ACC112 (cell line): Measurements from ENCODE around the gene NOC4L.

Source experiments
- H2AFZ ChIP-seq: fragments of 200-600 bp; sonication (generic); one replicate; pipeline ENCODE4 v1.6.0; 2017; ENCODE audit warnings: antibody characterized with exemption, low read length; ENCODE audit not compliant: unreplicated experiment
- H3K27ac ChIP-seq: fragments of 200-600 bp; sonication (generic); 2 replicates; pipeline ENCODE4 v1.5.1; 2014; ENCODE audit warnings: low read depth, mild to moderate bottlenecking, antibody characterized with exemption, low read length, moderate library complexity
- H3K27me3 ChIP-seq: fragments of 200-600 bp; sonication (generic); 2 replicates; pipeline ENCODE4 v1.6.1; 2014; ENCODE audit warnings: mild to moderate bottlenecking, antibody characterized with exemption, low read length, moderate library complexity, mixed read lengths; ENCODE audit not compliant: insufficient read depth
- H3K36me3 ChIP-seq: fragments of 200-600 bp; sonication (generic); 2 replicates; pipeline ENCODE4 v1.6.1; 2016; ENCODE audit warnings: mild to moderate bottlenecking, antibody characterized with exemption, low read length, moderate library complexity, mixed read lengths; ENCODE audit not compliant: insufficient read depth
- H3K4me1 ChIP-seq: fragments of 200-600 bp; sonication (generic); one replicate; pipeline ENCODE4 v1.6.1; 2016; ENCODE audit warnings: low read length, mixed read lengths; ENCODE audit not compliant: insufficient read depth, unreplicated experiment, control insufficient read depth
- H3K4me3 ChIP-seq: fragments of 200-600 bp; sonication (generic); 2 replicates; pipeline ENCODE4 v1.5.1; 2014; ENCODE audit warnings: mild to moderate bottlenecking, low read depth, low read length
- H3K79me2 ChIP-seq: fragments of 200-600 bp; sonication (generic); one replicate; pipeline ENCODE4 v1.6.0; 2016; ENCODE audit warnings: low read length; ENCODE audit not compliant: control insufficient read depth, unreplicated experiment, insufficient read depth

NOC4L gene

GRCh38 chr12:132157733-132158409 lies 13.6 kb downstream of the NOC4L start:
- no peak overlapping the region for H3K27ac ChIP-seq
- H3K79me2 ChIP-seq, result no peaks in the 10 kb centered on the region
- no peaks in the 10 kb centered on the region for H3K27me3 ChIP-seq
- H3K4me3 ChIP-seq, result no peak overlapping the region
- H3K36me3 ChIP-seq, result peaks cover 23% of the 10 kb centered on the region; the same call in 1 of the 2 replicates
- H2AFZ ChIP-seq, result no peak overlapping the region
- peaks cover 8% of the 10 kb centered on the region for H3K4me1 ChIP-seq

DNA sequence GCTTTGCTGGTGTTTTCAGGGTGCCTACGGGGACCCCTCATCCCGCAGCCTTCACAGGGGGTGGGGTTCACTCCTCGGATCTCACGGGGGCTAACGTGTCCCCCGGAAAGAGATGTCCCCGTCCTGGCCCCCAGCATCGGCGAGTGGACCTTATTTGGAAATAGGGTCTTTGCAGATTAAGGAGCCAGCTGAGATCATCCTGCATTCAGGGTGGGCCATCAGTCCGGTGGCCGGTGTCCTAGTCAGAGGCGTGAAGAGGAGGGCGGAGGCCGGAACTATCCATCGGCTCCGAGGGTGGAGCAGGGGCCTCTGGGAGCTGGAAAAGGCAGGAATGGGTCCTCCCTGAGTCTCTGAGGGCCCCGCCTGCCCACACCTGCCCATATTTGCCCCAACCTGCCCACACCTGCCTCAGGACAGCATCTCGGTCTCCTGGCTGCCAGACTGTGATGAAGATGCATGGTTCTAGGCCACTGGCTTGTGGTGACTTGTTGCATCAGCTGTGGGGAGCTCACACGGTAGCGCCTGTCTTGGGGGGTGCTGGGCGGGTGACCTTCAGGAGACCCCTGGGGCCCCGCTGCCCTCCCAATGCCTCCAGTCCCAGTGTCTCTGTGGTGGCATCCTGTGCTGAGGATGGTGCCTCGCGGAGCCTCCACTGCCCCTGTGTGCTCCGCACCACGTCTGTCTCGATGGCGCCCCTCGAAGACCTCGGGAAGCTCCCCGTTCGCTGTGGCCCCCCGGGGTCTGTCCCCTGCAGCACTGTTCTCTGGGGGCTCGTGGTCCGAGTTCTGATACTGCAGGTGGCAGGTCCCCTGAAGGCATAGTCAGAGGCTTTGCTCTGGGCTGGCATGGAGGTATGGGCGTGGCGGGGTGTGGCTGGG lies 14.7 kb downstream of the NOC4L start:
- H2AFZ ChIP-seq, result no peak overlapping the region
- peaks cover 23% of the 10 kb centered on the region; the same call in 1 of the 2 replicates for H3K36me3 ChIP-seq
- H3K27ac ChIP-seq, result no peak overlapping the region
- H3K4me1 ChIP-seq, result peaks cover 16% of the 10 kb centered on the region
- no peaks in the 10 kb centered on the region for H3K79me2 ChIP-seq
- H3K27me3 ChIP-seq, result no peaks in the 10 kb centered on the region
- no peak overlapping the region for H3K4me3 ChIP-seq

GRCh38 chr12:132159555-132160003 lies 15.3 kb downstream of the NOC4L start:
- H3K27ac ChIP-seq, result no peak overlapping the region
- no peaks in the 10 kb centered on the region for H3K79me2 ChIP-seq
- H3K27me3 ChIP-seq, result no peaks in the 10 kb centered on the region
- H3K36me3 ChIP-seq, result peaks cover 23% of the 10 kb centered on the region; the same call in 1 of the 2 replicates
- no peak overlapping the region for H3K4me3 ChIP-seq
- peaks cover 16% of the 10 kb centered on the region for H3K4me1 ChIP-seq
- no peak overlapping the region for H2AFZ ChIP-seq

DNA sequence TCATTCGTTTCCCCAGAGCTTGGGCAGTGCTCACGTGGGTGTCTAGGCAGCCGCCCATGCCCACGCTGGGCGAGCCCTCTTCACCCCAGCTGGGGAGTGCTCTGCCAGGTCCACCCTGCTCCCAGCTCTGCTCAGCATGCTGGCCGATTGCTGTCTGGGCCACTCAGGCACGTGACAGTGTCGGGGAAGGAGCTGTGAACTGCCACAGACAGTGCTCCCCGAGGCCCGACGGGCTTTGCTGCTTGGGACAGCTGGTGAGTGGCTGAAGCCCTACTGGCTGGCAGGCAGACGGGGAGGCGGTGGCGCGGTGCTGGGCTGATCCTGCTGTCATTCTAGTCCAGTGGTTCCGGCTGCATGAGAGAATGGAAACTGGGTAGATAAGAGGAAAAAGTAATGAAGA lies 15.8 kb downstream of the NOC4L start:
- Histone ChIP-seq H3K27me3 (no peaks in the 10 kb centered on the region), H3K79me2 (no peaks in the 10 kb centered on the region), H3K4me3 (no peak overlapping the region), H2AFZ (no peak overlapping the region), H3K36me3 (peaks cover 23% of the 10 kb centered on the region; the same call in 1 of the 2 replicates), H3K4me1 (peaks cover 16% of the 10 kb centered on the region), H3K27ac (no peak overlapping the region)

DNA sequence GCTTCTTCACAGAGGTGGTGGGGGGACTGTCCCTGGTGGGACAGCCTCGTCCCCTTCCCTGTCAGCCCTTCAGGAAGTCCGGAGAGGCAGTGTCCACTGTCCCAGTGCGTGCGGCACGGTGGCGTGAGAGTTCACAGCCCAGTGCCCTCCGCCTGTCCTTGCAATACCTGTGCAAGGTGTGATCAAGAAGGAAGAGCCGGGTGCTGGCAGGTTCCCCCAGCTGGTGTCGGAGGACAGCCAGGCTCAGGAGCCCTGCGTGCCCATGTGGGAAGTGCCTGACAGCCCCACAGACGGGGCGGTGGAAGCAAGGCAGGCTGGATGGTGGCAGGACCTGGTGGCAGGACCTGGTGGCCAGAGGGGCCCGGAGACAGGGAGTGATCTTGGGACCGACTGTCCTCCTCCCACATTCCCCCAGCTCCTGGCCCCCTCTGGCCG lies 16.4 kb downstream of the NOC4L start:
- no peak overlapping the region for H3K4me3 ChIP-seq
- H3K27me3 ChIP-seq, result no peaks in the 10 kb centered on the region
- H2AFZ ChIP-seq, result no peak overlapping the region
- peaks cover 16% of the 10 kb centered on the region for H3K4me1 ChIP-seq
- H3K36me3 ChIP-seq, result peaks cover 23% of the 10 kb centered on the region; the same call in 1 of the 2 replicates
- H3K27ac ChIP-seq, result no peak overlapping the region
- no peaks in the 10 kb centered on the region for H3K79me2 ChIP-seq

DNA sequence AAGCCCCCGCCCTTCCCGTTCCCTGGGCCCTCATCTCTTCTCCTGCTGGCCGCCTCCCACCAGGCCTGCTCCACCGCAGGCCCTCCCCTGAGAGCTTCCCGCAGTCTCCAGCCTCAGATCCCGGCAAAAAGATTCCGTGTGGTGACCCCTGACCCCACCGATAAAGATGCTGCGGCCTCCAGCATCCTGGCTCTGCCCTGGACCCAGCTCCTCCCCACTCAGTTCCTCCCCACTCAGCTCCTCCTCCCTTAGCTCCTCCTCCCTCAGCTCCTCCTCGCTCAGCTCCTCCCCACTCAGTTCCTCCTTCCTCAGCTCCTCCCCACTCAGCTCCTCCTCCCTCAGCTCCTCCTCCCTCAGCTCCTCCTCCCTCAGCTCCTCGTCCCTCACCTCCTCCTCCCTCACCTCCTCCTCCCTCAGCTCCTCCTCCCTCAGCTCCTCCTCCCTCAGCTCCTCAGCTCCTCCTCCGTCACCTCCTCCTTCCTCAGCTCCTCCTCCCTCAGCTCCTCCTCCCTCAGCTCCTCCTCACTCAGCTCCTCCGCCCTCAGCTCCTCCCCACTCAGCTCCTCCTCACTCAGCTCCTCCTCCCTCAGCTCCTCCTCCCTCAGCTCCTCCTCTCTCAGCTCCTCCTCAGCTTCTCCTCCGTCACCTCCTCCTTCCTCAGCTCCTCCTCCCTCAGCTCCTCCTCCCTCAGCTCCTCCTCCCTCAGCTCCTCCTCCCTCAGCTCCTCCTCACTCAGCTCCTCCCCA lies 17.0 kb downstream of the NOC4L start:
- H3K27me3 ChIP-seq, result no peaks in the 10 kb centered on the region
- no peak overlapping the region for H2AFZ ChIP-seq
- H3K36me3 ChIP-seq, result peaks cover 20% of the 10 kb centered on the region; the same call in 1 of the 2 replicates
- H3K27ac ChIP-seq, result no peak overlapping the region
- H3K4me3 ChIP-seq, result no peak overlapping the region
- no peaks in the 10 kb centered on the region for H3K79me2 ChIP-seq
- peaks cover 16% of the 10 kb centered on the region for H3K4me1 ChIP-seq

DNA sequence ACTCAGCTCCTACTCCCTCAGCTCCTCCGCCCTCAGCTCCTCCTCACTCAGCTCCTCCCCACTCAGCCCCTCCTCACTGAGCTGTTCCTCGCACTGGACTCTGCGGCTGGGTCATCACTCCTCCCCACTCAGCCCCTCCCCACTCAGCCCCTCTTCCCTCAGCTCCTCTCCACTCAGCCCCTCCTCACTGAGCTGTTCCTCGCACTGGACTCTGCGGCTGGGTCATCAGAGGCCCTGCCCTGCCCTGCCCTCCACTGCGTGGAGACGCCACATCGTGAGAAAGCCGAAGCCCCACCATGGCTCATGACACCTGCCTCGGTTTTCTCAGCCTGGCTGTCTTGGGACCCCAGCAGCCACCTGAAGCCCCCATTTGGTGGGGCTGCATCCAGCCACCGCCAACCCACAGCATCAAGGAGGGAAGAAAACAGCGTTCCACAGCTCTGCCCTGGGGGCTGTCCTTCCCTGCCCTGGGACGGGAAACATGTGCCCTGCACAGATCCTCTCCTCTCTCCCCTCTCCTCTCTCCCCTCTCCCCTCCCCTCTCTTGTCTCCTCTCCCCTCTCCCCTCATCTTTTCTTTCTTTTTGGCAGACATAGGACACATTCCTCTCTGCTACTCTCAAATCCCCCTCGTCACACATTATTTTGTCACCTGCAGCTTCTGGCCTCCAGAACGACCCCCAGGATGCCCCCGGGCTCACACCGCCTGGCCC lies 17.7 kb downstream of the NOC4L start:
- Histone ChIP-seq H2AFZ (no peak overlapping the region), H3K36me3 (peaks cover 15% of the 10 kb centered on the region; the same call in 1 of the 2 replicates), H3K79me2 (no peaks in the 10 kb centered on the region), H3K4me3 (peak overlapping the region; percentile 38; the same call in 1 of the 2 replicates), H3K4me1 (peaks cover 16% of the 10 kb centered on the region), H3K27ac (peak overlapping the region; percentile 66), H3K27me3 (no peaks in the 10 kb centered on the region)

DNA sequence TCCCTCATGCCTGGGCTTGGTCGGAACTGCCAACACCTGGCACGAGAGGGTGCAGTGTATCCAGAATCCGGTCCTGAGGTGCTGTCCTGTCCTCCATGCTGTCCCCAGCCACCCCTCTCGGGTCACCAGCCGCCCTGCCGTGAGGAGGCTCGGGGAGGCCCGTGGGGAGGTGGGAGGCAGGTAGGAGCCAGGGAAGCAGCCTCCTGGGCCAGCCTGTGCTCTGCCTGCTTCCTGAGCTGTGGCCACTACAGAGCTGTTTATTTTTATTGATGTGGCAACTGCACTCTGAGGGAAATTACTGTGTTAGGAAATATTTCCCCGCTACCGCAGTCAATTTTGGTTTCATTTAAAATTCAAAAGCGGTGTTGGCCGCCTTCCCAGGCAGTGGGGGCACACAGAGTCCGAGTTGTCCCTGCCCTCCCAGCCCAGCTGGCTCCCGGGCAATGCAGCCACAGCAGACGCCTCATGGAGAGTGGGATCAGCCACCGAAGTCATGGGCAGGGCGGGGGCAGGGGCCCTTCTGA lies 18.3 kb downstream of the NOC4L start:
- Histone ChIP-seq H3K4me1 (peaks cover 16% of the 10 kb centered on the region), H3K79me2 (no peaks in the 10 kb centered on the region), H3K36me3 (peaks cover 12% of the 10 kb centered on the region; the same call in 1 of the 2 replicates), H3K27me3 (no peaks in the 10 kb centered on the region), H2AFZ (no peak overlapping the region), H3K4me3 (peak overlapping the region; percentile 38), H3K27ac (peak overlapping the region; percentile 66)

- Histone ChIP-seq H3K4me3 (peak overlapping the region; percentile 38), H3K36me3 (peaks cover 6% of the 10 kb centered on the region; the same call in 1 of the 2 replicates), H2AFZ (no peak overlapping the region), H3K27ac (peak overlapping the region; percentile 66; the same call in 1 of the 2 replicates), H3K4me1 (peaks cover 16% of the 10 kb centered on the region), H3K79me2 (no peaks in the 10 kb centered on the region), H3K27me3 (no peaks in the 10 kb centered on the region)
Measured at GRCh38 chr12:132163041-132163910, 19.0 kb downstream of the NOC4L start.
